Measurements from ENCODE around the gene PLET1.

Gene PLET1

GRCh38 chr11:112237451-112237850 is 23.2 kb downstream of the PLET1 start:
- no peak for DNase-seq

DNA sequence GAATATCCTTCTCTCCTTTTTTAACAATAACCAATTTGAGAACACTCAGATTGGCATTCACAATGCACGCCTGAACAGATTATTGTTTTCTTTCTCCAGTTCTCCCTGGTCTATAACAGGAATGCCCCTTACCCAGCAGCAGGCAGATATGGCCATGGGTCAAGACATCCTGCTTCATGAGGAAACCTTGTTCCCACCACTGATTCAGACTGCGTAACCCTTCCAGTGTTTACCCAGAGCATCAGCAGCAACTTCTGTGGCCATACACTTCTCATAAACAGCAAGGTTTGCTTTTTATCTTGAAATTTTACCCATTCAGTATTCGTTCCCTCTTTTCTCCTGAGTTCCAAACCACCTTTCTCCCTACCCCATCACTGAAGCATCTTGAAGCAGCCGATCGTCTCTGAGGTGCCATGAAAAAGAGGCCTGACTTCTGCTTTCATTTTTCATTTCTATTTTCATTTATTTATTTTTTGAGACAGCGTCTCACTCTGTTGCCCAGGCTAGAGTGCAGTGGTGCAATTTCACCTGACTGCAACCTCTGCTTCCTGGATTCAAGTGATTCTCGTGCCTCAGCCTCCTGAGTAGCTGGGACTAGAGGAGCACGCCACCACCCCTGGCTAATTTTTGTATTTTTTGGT is 24.8 kb downstream of the PLET1 start:
- no peak for DNase-seq

DNA sequence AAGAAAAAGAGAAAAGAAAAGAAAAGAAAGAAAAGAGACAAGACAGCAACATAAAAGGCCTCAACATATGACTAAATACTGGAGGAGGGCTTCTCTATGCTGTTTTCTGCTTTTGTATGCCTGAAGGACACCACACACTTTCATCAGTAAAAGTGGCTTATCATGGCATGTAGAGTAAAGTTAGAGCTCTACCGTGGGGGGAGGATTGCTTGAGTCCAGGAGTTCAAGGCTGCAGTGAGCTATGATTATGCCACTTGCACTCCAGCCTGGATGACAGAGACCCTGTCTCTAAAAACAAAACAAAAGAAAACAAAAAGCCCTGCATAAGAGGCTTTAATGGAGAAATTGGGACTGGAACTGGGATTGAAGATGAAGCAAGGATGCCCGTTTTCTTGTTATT is 28.7 kb downstream of the PLET1 start:
- DNase-seq, result no peak

- no peak for DNase-seq
Observed at GRCh38 chr11:112229746-112230433, 30.8 kb downstream of the PLET1 start.

- DNase-seq, result no peak
Observed at GRCh38 chr11:112229159-112229558, 31.5 kb downstream of the PLET1 start.

- DNase-seq, result no peak
Observed at GRCh38 chr11:112228706-112229105, 32.0 kb downstream of the PLET1 start.

GRCh38 chr11:112227471-112227870 is 33.2 kb downstream of the PLET1 start:
- no peak for DNase-seq

DNA sequence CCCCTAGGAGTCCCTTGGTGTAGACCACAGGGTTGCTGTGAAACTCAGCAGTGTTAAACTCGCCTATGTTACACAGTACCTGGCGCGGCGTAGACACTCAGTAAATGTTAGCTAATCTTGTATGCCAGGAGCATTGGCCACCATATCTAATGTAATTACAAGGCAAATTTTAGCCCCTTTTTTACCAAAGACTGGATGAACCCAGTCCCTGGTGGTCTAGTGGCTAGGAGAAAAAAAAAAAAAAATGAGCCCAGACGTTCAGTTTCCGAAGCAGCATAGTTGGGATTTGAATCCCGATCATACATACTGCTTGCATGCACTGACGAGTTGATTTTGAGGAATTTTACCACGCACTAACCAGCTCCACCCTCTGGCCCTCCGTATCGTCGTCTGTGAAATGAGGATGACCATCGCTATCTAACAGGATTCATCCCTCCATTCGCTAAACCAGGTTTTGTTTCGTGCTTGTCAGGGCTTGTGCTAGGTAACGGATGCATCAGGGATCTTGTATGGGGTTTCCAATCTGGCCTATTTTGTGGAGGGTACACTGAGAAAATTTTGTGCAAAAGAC is 33.7 kb downstream of the PLET1 start:
- peak; percentile 27 for DNase-seq

GRCh38 chr11:112226062-112226830 is 34.4 kb downstream of the PLET1 start, which contains the start of gene PTS:
Gene PTS, plus strand, starts transcription at chr11:112226428. Its CDS starts 16 bp downstream, at chr11:112226444.
- peak; percentile 92 for DNase-seq

DNA sequence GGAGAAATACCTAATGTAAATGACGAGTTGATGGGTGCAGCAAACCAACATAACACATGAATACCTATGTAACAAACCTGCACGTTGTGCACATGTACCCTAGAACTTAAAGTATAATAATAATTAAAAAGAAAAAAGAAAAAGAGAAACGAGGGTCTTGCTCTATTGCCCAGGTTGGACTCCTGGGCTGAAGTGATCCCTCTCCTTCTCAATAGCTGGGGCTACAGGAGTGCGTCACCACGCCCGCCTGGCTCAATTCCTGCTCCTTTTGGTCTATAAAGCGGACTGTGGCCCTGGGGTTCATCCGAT is 35.0 kb downstream of the PLET1 start:
- no peak for DNase-seq

GRCh38 chr11:112223754-112224532 is 36.7 kb downstream of the PLET1 start:
- DNase-seq, result no peak

- no peak for DNase-seq
Observed at GRCh38 chr11:112223121-112223520, 37.5 kb downstream of the PLET1 start.

DNA sequence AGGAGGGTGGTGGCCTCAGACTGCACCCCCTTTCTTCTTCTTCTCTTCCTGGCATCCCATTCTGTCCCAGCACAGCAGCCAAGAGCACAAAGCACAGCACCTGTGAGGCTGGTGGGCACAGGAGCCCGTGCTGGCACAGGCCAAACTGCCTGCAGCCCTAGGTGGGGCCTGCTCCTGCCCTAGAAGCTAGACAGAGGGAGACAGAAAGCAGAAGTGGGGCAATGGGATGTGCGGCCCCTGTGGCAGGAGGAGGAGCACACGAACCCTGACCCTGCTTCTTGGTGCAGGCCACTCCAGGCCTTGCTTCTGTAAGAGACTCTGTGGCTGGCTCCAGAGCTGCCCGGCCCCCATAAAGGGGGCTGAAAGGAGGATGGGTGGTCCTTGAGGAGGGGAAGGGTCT is 38.4 kb downstream of the PLET1 start:
- DNase-seq, result no peak

DNA sequence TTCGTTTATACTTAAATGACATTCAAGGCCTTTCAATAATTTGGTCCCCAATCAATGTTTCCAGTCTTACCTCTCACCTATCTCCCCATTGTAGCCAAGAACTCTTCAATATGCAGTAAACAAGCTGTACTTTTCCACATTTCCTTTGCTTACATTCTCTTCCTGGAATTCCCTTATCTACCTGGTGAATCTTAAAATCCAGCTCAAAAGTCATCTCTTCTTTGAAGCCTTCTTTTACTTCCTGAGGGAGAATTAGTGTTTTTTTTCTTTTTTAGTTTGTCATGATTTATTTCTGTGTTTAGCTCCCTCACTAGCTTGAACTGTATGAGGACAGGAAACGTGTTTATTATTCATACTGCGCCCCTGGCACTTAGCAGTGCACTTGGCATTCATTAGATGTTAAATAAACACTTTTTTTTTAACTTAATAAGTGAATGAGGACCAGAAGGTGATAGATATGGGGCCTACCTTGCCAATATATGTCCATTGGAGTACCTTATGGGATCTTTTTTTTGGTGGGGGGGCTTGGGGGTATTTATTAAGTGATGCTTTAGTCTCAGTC is 39.3 kb downstream of the PLET1 start:
- DNase-seq, result no peak

DNA sequence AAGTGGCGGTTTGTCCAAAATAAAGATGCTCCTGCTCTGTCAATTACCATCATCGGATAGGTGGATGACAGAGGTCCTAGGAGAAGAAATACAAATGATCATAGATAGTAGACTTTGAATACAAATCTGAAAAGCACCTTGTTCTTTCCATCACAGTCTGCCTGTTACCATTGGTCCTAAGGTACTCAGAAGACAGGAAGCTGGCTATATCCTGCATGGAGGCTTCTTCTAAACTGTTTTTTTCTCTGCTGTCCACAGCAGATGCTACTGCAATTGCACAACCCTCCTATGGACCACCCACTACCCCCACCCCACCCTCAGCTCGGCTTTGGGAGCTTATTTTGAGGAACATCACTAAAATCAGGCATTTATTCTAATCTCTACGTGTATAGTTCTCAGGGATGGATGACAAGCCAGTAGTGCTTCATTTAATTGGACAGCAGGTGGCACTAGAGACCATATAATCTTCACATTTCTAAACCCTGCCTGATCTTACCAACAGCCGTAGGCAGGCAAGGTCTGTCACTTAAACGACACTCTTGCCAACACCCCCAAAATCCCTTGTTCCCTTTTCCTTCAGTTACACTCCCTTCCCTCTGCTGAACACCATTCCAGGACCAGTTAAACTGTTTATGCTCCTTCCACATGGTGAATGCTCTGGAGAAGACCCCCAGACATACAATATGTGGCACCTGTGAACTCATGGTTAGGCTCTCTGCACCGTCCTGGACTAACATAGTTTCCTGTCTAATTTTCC is 41.0 kb downstream of the PLET1 start:
- DNase-seq, result peak; percentile 36

- DNase-seq, result no peak
Observed at GRCh38 chr11:112216561-112217105, 44.0 kb downstream of the PLET1 start.

- DNase-seq, result no peak
Observed at GRCh38 chr11:112215621-112216020, 45.0 kb downstream of the PLET1 start.

DNA sequence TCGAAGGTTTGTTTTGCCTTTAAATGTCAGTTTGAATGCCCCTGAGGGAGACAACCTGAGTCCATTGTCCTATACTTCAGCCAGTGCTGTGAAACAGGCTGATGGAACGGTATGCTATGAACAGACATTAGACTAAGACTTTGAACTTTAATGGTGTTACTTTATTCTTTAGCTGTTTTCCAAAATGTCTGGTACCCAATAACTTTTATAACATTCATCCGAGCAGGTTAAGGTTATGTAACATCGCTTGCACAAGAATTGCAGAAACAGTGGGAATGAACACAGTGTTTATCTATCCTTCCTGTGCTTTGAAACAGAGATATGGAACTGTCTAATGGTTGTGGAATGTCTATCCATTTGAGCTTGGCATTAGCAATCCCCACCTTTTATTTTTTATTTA is 46.9 kb downstream of the PLET1 start:
- DNase-seq, result no peak

DNA sequence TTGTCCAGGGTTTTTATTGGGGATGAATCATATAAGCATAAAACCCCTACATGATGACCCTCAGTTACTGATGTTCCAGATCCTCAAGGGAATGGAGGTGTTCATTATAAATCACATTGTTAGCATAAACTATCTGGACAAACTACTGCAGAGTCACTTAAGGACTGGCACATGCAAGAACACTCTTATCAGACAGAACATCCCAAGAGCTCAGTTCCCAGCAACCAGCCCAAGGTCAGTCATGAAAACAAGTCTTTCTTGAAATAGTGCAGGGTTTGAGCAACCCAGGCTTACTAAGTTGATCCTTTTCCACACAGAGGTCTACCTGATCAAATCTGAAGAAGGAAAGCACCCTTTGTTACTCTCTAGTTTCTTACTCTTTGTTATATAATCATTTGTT is 48.0 kb downstream of the PLET1 start:
- DNase-seq, result no peak

DNA sequence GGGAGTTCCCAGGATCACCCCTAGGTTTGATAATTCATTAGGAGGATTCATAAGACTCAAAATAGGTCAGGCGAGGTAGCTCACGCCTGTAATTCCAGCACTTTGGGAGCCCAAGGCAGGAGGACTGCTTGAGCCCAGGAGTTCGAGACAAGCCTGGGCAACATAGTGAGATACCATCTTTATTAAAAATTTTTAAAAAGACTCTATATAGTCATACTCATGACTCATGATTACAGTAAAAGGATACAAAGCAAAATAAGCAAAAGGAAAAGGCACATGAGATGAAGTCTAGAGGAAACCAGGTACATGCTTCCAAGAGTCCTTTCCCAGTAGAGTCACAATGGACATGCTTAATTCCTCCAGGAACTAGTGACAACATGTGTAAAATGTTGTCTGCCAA is 48.4 kb downstream of the PLET1 start:
- no peak for DNase-seq

GRCh38 chr11:112211536-112211935 is 49.1 kb downstream of the PLET1 start:
- no peak for DNase-seq

DNA sequence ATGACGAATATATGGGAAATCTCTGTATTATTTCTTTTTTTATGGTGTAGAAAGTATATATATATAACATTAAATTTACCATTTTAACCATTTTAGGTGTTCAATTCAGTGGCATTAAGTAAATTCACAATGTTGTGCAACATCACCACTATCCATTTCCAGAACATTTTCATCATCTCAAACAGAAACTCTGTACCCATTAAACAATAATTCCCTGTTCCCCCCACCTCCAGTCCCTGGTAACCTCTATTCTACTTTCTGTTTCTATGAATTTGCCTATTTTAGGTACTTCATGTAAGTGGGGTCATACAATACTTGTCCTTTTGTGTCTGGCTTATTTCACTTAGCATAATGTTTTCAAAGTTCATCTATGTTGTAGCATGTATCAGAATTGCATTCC is 49.8 kb downstream of the PLET1 start:
- no peak for DNase-seq

Data from right hindlimb (tissue), 1 donor.